Measurements from ENCODE around the gene XPNPEP3.
A peak's percentile ranks its signal among the peaks of the same experiment; 100 is the strongest.

The XPNPEP3 gene

DNA sequence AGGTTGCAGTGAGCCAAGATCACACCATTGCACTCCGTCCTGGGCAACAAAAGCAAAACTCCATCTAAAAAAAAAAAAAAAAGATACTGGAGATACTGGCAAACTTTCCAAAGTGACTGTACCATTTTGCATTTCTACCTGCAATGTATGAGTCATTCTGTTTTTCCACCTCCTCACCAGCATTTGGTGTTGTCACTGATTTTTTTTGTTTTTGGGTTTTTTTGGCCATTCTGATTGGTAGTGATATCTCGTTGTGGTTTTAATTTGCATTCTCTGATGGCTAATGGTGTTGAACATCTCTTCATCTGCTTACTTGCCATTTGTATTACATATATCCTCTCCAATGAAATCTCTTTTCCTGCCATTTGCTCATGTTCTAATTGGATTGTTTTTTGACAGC lies 82.3 kb downstream of the XPNPEP3 start:
- no peak for DNase-seq (ENCODE audit: low read depth in 2 of 2)

DNA sequence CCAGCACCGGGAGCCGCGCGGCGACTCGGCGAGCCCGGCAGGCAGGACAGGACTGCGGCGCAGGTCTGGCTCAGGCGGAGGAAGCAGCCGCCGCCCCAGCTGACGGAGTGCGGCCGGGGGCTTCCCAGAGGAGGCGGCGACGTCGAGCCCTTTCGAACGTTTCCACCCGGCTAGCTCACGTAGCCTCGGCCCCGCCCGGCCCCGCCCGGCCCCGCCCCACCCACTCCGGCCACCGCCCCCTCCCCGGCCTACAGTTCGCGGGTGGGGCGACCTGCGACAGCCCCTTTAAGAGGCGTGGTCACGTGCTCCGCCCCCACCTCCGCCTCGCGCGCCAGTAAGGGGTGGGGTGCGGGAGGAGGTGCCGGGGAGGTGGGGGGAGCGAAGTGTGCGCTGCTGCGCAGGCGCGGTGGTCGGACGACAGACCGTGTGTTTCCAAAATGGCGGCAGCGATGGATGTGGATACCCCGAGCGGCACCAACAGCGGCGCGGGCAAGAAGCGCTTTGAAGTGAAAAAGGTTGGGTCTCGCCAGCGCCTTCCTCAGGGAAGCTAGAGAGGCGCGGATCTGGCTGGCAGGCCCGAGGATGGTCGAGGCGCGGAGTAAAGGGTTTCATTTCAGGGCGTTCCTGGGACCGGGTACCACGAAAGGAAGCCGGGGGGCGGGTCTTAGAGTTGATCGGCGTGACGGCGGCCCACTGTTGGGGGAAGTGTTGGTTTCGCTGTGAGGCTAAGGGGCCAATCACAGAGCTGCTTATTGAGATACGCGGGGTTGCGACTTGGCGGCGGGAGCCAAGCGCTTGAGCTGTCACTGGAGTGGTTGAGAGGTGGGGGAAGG lies 94.2 kb downstream of the XPNPEP3 start, which contains the start of gene RBX1:
Gene RBX1 (plus strand): TSS at position 417 of the 833 bp plus-strand sequence. CDS start 21 bp downstream, at position 438.
- DNase-seq (ENCODE audit: low read depth in 2 of 2) = peak; percentile 98

DNA sequence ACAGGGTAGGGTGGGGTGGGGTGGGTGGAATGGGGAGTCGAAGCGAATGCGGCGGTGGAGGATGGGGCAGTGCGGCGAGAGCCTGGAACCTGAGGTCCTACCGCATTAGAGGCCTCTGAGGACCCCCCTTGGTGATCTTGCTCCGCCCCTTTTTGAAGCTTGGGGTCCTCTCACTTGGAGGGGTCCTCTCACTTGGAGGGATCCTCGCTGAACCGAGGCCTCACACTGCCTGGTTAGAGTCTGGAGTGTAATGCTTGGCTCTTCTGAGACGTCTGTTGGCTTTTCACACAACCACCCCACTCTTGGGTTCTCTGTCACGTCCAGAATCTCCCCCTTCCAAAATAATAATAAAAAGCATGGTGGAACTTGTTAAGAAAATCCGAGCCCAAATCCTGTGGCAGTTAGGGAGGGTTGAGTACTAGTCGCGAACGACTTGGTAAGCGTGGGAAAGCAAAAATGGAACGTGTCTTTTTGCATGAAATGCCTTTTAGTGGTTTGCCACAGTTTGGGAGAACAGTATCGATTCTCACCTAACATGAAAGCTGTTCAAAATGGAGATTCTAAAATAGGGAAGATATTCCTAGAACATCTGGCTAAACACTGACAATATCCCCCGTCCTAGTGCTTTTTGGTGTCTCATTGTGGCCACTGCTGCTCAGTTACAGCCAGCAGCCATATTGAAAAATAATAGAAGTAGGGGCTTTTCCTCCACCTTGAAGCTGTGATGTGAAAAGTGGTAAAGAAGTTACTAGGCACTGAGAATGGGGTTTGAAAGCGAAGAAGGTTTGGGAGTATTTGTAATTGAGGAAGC lies 95.1 kb downstream of the XPNPEP3 start:
- no peak for DNase-seq (ENCODE audit: low read depth in 2 of 2)

DNA sequence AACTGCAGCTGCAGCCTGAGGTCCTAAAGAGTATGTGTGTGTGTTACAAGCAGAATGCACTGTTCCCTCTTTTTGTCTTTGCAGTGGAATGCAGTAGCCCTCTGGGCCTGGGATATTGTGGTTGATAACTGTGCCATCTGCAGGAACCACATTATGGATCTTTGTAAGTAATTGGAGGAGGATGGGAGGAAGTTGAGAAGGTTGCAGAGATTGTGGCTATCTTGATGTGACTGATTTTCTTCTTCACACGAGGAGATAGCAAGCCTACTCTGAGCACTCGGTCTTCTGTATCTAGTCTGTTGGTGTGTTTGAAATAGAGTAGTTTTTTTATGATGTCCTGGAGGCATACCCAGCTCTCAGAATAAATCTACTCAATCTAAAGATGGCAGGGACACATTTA lies 96.5 kb downstream of the XPNPEP3 start:
- no peak for DNase-seq (ENCODE audit: low read depth in 2 of 2)

DNA sequence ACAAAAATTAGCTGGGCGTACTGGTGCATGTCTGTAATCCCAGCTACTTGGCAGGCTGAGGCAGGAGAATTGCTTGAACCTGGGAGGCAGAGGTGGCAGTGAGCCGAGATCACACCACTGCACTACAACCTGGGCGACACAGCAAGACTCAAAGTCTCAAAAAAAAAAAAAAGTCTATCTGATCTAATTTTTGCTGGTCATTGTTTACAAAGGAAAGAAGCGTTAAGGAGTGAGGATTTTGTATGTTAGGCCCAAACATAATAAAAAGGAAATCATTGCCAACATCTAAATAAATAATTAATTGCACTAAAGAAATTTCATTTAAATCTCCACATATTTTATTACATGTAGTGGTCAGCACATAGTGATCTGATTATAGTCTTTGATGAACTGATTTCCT lies 97.2 kb downstream of the XPNPEP3 start:
- no peak for DNase-seq (ENCODE audit: low read depth in 2 of 2)

DNA sequence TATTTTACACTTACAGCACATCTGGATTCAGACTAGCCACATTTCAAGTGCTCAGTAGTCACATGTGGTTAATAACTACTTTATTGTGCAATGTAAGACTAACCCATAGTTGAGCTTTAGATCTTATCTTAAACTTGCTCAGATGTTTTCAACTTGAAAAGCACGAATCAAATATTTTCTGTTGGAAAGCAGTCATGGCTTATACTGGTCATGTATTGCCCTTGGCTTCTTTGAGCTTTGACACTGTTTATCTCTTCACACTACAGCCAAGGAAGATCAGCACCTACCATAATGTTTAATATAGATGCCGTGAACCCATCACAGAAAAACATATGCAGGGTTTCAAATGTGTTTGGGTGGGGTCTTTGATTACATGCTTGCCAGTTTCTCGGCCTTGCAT lies 98.6 kb downstream of the XPNPEP3 start:
- no peak for DNase-seq (ENCODE audit: low read depth in 2 of 2)

DNA sequence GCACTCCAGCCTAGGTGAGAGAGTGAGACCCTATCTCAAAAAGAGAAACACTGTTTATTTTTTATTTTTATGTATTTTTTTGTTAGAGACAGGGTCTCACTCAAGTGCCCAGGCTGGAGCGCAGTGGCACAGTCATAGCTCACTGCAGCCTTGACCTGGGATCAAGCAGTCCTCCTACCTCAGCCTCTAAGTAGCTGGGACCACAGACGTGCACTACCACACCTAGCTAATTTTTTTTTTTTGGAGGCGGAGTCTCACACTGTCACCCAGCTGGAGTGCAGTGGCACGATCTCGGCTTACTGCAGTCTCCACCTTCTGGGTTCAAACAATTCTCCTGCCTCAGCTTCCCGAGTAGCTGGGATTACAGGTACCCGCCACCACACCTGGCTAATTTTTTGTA lies 100.7 kb downstream of the XPNPEP3 start:
- no peak for DNase-seq (ENCODE audit: low read depth in 2 of 2)

DNA sequence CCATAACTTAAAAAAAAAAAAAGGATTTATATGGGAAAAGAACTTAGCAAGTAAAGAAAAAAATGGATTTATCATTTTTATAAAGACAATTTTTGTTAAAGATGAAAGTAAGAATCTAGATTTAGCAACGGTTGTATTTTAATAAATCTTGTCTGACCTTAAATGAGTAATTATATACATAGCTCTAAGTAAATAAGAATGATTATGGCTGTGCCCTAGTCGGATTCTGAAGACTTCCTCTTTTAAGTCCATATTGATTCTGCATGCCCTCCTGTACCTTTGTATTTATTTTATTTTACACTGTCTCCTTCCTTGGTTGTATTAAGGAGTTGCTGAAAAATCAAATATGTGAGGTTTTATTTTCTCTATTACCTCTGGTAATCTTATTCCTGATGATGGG lies 101.4 kb downstream of the XPNPEP3 start:
- DNase-seq (ENCODE audit: low read depth in 2 of 2) = no peak

DNA sequence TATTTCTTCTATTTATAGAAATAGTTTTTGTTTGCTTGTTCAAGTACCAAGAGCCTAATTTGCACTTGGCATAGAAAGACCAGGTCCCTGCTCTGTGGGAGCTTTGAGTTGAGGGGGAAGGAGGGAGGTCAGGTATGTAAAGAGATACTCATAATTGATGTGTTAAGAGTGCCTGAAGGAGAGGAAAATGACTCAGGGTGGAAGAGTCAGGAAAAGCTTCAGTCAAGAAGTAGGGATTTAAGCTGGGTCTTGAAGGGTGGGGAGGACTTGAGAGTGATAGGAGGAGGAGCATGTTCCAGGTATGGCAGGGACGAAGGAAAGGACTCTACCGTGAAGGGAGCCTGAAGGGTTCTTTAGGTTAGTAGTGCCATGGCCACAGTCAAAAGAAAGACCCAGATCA lies 103.2 kb downstream of the XPNPEP3 start:
- DNase-seq (ENCODE audit: low read depth in 2 of 2) = no peak

DNA sequence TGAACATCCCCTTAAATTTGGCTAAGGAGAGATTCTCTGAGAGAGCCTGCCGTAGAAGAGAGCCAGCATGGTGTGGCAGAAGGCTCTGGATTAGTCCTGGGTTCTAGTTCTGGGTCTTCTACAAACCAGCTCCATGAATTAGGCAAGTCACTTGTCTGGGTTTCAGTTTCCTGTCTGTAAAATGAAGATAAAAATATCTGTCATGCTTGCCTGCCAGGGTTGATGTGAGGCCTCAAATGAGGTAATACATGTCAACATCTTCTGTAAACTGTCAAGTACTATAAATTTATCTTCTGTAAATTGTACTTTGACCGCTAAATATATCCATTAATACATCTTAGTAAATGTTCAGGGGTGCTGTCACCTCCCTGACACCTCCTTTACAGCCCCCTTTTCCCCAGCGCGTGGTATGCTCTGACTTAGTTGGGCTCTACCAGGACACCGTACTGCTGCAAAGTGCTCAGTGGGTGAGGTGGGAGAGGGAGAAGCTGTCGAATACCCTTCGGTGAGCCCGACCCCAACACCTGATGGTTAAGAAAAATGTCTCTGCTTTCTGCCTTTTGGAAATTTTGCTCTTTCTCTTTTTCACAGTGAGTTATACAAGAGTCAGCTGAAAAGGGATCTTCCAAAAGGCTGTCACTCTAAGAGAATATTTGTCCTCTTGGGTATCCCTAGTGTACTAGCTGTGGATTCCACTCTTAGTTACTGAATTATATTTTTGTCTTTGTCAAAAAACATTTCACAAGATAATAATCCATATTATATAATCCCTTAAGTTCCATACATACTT lies 109.2 kb downstream of the XPNPEP3 start:
- DNase-seq (ENCODE audit: low read depth in 2 of 2) = no peak

DNA sequence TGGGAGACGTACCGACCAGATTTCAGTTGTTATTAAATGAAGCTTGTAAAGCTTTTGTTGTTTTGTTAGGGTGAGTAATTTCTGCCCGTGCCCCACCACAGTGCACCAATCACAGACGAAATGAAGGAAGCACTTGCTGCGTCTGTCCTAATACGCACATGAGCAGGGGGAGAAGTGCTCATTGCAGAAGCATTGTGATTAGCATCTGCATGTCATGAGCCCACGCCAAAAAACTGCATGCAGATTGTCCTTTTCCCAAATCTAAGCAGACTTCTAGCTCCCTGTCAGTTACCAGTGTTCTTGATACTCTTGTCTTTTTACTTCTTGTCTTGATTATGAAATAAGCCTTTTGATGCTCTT lies 109.8 kb downstream of the XPNPEP3 start:
- DNase-seq (ENCODE audit: low read depth in 2 of 2) = no peak

DNA sequence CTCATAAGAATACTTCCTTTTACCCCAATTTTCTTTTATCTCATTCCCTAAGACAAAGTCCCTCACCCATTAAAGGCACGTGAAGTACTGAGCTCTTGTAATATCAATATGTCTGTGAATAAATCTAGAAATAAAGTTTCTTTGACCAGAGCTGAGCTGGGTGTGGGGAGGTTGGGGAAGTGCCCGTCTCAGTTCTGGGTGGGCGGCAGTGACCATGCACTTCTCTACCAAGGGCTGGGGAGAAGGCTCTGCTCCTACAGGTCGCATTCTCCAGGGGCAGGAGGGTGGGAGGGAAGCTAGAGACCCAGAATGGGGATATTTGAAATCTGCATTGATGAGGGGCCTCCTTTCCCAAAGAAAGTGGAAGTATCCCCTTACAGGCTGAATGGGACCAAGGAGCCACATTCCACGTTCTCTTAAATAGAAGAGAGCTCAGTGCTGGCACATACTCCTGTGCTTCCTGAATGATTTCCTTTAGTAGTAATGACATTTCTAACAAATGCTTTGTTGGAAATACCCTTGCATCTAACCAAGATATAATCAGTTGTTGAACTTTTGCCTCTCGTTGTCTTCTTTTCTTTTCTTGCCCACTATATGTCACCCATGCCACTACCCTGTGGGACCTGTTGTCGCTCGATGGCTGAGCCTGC lies 110.3 kb downstream of the XPNPEP3 start:
- no peak for DNase-seq (ENCODE audit: low read depth in 2 of 2)

DNA sequence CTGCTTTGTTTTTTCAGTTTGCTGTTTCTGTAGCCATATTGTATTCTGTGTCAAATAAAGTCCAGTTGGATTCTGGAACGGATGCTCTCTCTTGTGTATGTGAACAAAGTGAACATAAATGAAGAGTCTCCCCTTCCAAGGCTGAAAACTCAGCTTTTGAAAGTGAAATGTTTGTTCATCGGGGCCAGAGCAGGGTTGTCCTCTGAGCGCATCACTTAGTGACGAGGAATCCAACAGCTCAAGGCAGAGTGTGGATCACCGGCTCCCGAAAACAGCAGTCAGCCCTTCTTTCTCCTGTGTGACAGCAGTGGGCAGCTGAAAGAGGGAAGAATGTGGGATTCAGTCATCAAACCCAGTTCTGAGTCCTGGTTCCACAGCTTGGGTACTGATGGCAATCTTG lies 115.6 kb downstream of the XPNPEP3 start:
- no peak for DNase-seq (ENCODE audit: low read depth in 2 of 2)

DNA sequence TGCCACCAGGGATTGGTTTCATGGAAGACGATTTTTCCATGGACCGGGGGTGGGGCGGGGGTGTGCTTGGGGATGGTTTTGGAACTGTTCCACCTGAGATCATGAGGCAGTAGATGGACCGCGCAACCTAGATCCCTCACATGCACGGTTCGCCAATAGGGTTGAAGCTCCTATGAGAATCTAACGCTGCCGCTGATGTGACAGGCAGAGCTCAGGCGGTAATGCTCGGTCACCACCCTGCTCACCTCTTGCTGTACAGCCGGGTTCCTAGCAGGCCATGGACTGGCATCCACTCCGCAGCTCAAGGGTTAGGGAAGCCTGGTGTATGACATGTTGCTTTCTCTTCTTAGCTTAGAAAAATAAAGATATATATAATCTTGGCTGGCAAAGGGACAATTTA lies 116.2 kb downstream of the XPNPEP3 start:
- DNase-seq (ENCODE audit: low read depth in 2 of 2) = no peak

DNA sequence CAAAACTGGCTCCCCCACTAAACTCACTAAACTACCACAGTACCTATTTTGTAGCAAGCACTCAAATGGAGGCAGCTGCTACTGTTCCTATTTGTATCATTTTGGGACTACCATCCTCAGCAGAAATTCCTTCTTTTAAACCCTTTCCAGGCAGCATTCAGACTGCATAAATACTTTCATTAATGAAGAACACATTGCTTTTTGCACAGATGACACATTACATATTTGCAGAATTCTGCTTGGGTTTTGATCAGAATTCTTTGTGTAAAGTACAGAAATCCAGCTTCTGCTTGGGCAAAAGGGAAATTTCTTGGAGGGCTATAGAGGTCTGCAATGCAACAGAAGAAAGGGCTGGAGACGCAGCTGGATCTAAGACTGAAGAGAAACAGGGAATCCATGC lies 118.4 kb downstream of the XPNPEP3 start:
- DNase-seq (ENCODE audit: low read depth in 2 of 2) = no peak

DNA sequence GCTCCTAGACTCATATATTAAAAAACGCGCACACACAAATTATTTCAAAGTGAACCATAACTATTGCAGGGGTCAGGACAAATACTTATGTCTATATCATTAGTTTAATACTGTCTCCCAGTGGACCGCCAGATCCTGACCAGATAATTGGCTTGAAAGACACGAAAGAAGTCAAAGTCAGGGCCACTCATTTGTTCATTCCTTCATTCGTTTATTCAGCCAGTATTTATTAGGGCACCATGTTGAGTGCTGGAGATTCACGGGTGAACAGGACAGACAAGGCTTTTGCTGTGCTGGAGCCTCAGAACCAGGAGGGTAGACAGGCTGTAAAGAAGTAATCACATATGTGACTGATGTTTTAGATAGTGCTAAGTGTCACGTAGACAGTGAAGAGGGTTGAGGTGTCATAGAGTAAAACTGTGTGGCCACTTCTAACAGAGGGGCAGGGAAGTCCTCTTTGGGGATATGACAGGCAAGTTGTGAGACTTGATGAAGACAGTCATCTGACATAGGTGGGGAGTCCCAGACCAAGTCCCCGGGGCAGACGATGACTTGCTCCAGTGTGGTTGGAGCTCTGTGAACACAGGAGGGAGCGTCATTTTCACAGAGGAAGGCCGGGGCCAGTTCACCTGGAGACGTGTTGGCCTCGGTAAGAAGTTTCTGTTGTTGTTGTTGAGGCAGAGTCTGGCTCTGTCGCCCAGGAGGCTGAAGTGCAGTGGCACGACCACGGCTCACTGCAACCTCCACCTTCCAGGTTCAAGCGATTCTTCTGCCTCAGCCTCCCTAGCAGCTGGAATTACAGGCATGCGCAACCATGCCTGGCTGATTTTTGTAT lies 120.1 kb downstream of the XPNPEP3 start:
- DNase-seq (ENCODE audit: low read depth in 2 of 2) = no peak

DNA sequence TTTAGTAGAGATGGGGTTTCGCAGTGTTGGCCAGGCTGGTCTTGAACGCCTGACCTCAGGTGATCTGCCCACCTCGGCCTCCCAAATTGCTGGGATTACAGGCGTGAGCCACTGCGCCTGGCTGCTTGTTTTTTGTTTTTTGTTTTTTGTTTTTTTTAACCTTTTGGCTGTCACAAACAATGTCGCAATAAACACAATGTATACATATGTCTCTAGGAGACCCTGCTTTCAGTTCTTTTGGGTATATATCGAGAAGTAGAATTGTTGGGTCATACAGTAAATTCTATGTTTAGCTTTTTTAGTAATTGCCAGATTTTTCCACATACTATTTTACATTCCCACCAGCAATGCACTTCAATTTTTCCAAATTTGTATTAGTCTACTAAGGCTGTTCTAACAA lies 122.2 kb downstream of the XPNPEP3 start:
- no peak for DNase-seq (ENCODE audit: low read depth in 2 of 2)

DNA sequence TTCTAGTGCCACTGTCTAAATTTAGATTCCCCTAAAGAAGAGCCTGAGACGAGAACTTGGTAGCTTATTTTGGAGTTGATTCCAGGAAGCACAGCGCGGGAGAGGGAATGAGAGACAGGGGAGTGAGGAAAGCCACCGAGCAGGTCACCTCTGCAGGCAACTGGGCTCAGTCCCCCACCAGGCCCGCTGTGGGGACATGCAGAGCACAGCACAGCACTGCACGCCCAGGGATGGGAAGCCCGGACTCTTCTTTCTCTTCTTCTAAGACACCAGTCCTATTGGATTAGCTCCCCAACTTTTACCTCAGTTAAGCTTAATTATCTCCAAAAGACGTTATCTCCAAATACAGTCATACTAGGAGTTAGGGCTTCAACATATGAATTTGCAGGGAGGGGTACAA lies 122.9 kb downstream of the XPNPEP3 start:
- DNase-seq (ENCODE audit: low read depth in 2 of 2) = no peak
